ENCODE data around the gene LIPI.

Gene LIPI

GRCh38 chr21:14210738-14211137, at the start of gene LIPI:
Gene LIPI (minus strand): TSS chr21:14210955. CDS start chr21:14210845, 110 bp downstream.
- Histone ChIP-seq H3K27me3 (ENCODE audit: control insufficient read depth, insufficient read depth, low read length) (no peaks in the 10 kb centered on the region), H3K9ac (no peak within 1 kb of the TSS), H2AFZ (no peak within 1 kb of the TSS), H3K79me2 (no peaks in the 10 kb centered on the region), H3K27ac (no peak within 1 kb of the TSS), H3K4me1 (no peaks in the 10 kb centered on the region), H3K4me2 (ENCODE audit: low read length) (no peak within 1 kb of the TSS), H3K36me3 (ENCODE audit: control insufficient read depth, insufficient read depth, low read length) (no peaks in the 10 kb centered on the region), H3K9me3 (ENCODE audit: control insufficient read depth, low read length) (no peaks in the 10 kb centered on the region), H3K4me3 (ENCODE audit: low read depth, low read length) (no peak within 1 kb of the TSS)
- no peak for TF ChIP-seq CTCF (IDR thresholded peaks at IDR 0.05)

- no peaks in the 10 kb centered on the region for H3K4me1 ChIP-seq
- no peaks in the 10 kb centered on the region for H3K79me2 ChIP-seq
- no peak overlapping the region for H3K27ac ChIP-seq
- no peak overlapping the region for H3K4me2 ChIP-seq (ENCODE audit: low read length)
- TF ChIP-seq CTCF (IDR thresholded peaks at IDR 0.05): no peak
- no peaks in the 10 kb centered on the region for H3K36me3 ChIP-seq (ENCODE audit: control insufficient read depth, insufficient read depth, low read length)
- no peak overlapping the region for H3K9ac ChIP-seq
- H3K27me3 ChIP-seq (ENCODE audit: control insufficient read depth, insufficient read depth, low read length): no peaks in the 10 kb centered on the region
- H3K9me3 ChIP-seq (ENCODE audit: control insufficient read depth, low read length): no peaks in the 10 kb centered on the region
- H3K4me3 ChIP-seq (ENCODE audit: low read depth, low read length): no peak overlapping the region
- no peak overlapping the region for H2AFZ ChIP-seq
Observed at GRCh38 chr21:14260174-14260764, 49.5 kb upstream of the LIPI start.

GRCh38 chr21:14259747-14260146, 49.0 kb upstream of the LIPI start:
- no peaks in the 10 kb centered on the region for H3K36me3 ChIP-seq (ENCODE audit: control insufficient read depth, insufficient read depth, low read length)
- H3K27me3 ChIP-seq (ENCODE audit: control insufficient read depth, insufficient read depth, low read length): no peaks in the 10 kb centered on the region
- H2AFZ ChIP-seq: no peak overlapping the region
- no peaks in the 10 kb centered on the region for H3K79me2 ChIP-seq
- H3K27ac ChIP-seq: no peak overlapping the region
- H3K9me3 ChIP-seq (ENCODE audit: control insufficient read depth, low read length): no peaks in the 10 kb centered on the region
- no peak overlapping the region for H3K4me3 ChIP-seq (ENCODE audit: low read depth, low read length)
- peak; percentile 38 for TF ChIP-seq CTCF (IDR thresholded peaks at IDR 0.05)
- H3K4me2 ChIP-seq (ENCODE audit: low read length): no peak overlapping the region
- no peaks in the 10 kb centered on the region for H3K4me1 ChIP-seq
- H3K9ac ChIP-seq: no peak overlapping the region

GRCh38 chr21:14251336-14251735, 40.6 kb upstream of the LIPI start:
- Histone ChIP-seq H3K9ac (no peak overlapping the region), H3K4me2 (ENCODE audit: low read length) (no peak overlapping the region), H3K36me3 (ENCODE audit: control insufficient read depth, insufficient read depth, low read length) (no peaks in the 10 kb centered on the region), H3K79me2 (no peaks in the 10 kb centered on the region), H2AFZ (no peak overlapping the region), H3K9me3 (ENCODE audit: control insufficient read depth, low read length) (no peaks in the 10 kb centered on the region), H3K4me1 (no peaks in the 10 kb centered on the region), H3K4me3 (ENCODE audit: low read depth, low read length) (no peak overlapping the region), H3K27ac (no peak overlapping the region), H3K27me3 (ENCODE audit: control insufficient read depth, insufficient read depth, low read length) (no peaks in the 10 kb centered on the region)
- TF ChIP-seq CTCF (IDR thresholded peaks at IDR 0.05): no peak

GRCh38 chr21:14245711-14246110, 35.0 kb upstream of the LIPI start:
- Histone ChIP-seq H3K9ac (no peak overlapping the region), H3K36me3 (ENCODE audit: control insufficient read depth, insufficient read depth, low read length) (no peaks in the 10 kb centered on the region), H3K9me3 (ENCODE audit: control insufficient read depth, low read length) (no peaks in the 10 kb centered on the region), H3K27me3 (ENCODE audit: control insufficient read depth, insufficient read depth, low read length) (no peaks in the 10 kb centered on the region), H3K27ac (no peak overlapping the region), H2AFZ (no peak overlapping the region), H3K4me1 (no peaks in the 10 kb centered on the region), H3K4me3 (ENCODE audit: low read depth, low read length) (no peak overlapping the region), H3K79me2 (no peaks in the 10 kb centered on the region), H3K4me2 (ENCODE audit: low read length) (no peak overlapping the region)
- TF ChIP-seq CTCF (IDR thresholded peaks at IDR 0.05): no peak

Data from parathyroid adenoma (tissue), 2 donors.